LHCN-M2 (cell line): ENCODE data around the gene ALDH1A2. TPM values are rescaled to one million over a fixed set of nuclear protein-coding genes. Genes with fewer than 3 reads are reported as not detected.
A peak's percentile ranks its signal among the peaks of the same experiment; 100 is the strongest.
"Not testable (repeated sequence)": the region's sequence is repeated elsewhere in the genome, so short reads cannot be mapped to it uniquely, and the experiment has no call there.

Experiments used
- DNase-seq: peaks from one replicate; pipeline ENCODE4 v3.0.0-alpha.2; 2012; ENCODE audit warnings: low read depth
- total RNA-seq: library from RNA; depleted of rRNA; stranded (reverse); fragments of >200 nt; gene quantifications from 2 replicates; pipeline ENCODE4 v1.2.3, GENCODE V29; 2014

ALDH1A2 gene
- total RNA-seq, 1 experiment from 2014 or later, result 0.46 TPM

- no peak for DNase-seq
Observed at GRCh38 chr15:58042006-58042405, 23.5 kb downstream of the ALDH1A2 start.

GRCh38 chr15:58040150-58040549 lies 25.4 kb downstream of the ALDH1A2 start:
- no peak for DNase-seq

- DNase-seq, result no peak
Observed at GRCh38 chr15:58039079-58040035, 26.2 kb downstream of the ALDH1A2 start.

- DNase-seq, result peak; percentile 70
Observed at GRCh38 chr15:58038426-58039078, 27.0 kb downstream of the ALDH1A2 start.

- DNase-seq, result no peak
Observed at GRCh38 chr15:58037723-58038301, 27.7 kb downstream of the ALDH1A2 start.

GRCh38 chr15:58036579-58036978 lies 28.9 kb downstream of the ALDH1A2 start:
- no peak for DNase-seq

GRCh38 chr15:58028392-58028791 lies 37.1 kb downstream of the ALDH1A2 start:
- DNase-seq, result not testable (repeated sequence)

GRCh38 chr15:58026552-58026951 lies 39.0 kb downstream of the ALDH1A2 start:
- no peak for DNase-seq

GRCh38 chr15:58026051-58026450 lies 39.5 kb downstream of the ALDH1A2 start:
- no peak for DNase-seq

GRCh38 chr15:58021332-58022230 lies 43.9 kb downstream of the ALDH1A2 start:
- DNase-seq, result no peak

- DNase-seq, result peak; percentile 64
Observed at GRCh38 chr15:58019503-58020376, 45.8 kb downstream of the ALDH1A2 start.

- DNase-seq, result no peak
Observed at GRCh38 chr15:58017869-58018268, 47.6 kb downstream of the ALDH1A2 start.

- DNase-seq, result no peak
Observed at GRCh38 chr15:58016581-58017175, 48.8 kb downstream of the ALDH1A2 start.

GRCh38 chr15:58015565-58015964 lies 49.9 kb downstream of the ALDH1A2 start:
- DNase-seq, result peak; percentile 33

GRCh38 chr15:58014470-58014869 lies 51.0 kb downstream of the ALDH1A2 start:
- DNase-seq, result no peak

GRCh38 chr15:58014040-58014439 lies 51.5 kb downstream of the ALDH1A2 start:
- DNase-seq, result no peak

GRCh38 chr15:58010983-58011382 lies 54.5 kb downstream of the ALDH1A2 start:
- no peak for DNase-seq

- DNase-seq, result no peak
Observed at GRCh38 chr15:58003810-58004209, 61.7 kb downstream of the ALDH1A2 start.

GRCh38 chr15:58002338-58003126 lies 63.0 kb downstream of the ALDH1A2 start:
- DNase-seq, result no peak
